H54 (cell line): ENCODE data around the gene C2CD2.
"Not testable (repeated sequence)": the region's sequence is repeated elsewhere in the genome, so short reads cannot be mapped to it uniquely, and the experiment has no call there.

Experiments used
- DNase-seq: peaks from one replicate; pipeline ENCODE4 v3.0.0; 2011; ENCODE audit warnings: low spot score, mixed read lengths; ENCODE audit not compliant: insufficient read length
- FAIRE-seq: peaks from 3 replicates; lab custom pipeline; 2011; peaks lifted over from hg19 to GRCh38; lab: Jason Lieb, UNC
- POLR2A ChIP-seq: IDR thresholded peaks from 2 replicates; pipeline ENCODE4 v1.6.1; 2011; ENCODE audit warnings: low read depth, mild to moderate bottlenecking, low read length

Gene C2CD2

DNA sequence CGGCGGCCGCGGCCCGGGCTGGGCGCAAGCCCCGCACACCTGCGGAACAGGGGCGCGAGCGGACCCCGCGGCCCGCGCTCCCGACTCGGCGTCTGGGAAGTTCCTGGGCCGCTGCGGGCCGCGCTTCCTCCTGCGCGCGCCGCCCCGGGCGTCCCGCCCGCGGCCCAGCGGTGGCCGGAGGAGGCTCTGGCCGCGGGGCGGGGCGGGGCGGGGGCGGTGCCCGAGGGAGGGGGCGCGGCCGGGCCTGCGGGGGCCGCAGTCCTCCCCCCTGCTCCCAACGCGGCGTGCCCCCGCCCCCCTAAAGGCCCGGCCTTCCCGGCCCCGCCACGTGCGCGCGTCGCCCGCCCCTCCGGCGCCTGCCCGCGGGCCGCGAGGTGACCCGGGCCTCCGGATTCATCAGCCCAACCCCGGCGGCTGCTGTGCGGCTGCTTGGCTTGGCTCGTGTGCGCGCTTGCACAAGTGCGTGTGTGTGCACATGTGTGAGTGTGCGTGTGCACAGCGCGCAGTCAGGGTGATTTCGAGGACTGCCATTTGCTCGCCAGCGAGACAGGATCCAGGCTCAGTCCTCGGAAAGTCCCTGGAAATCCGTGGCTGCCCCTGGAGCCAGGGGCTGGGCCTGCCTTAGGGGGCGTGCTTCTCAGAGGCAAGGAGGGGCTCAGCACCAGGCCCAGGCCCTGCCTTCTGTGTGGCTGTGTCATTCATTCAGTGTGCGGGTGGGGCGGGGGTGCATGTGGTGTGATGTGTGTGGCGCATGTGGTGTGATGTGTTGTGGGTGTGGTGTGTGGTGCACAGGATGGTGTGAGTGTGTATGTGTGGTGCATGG, at the start of gene C2CD2:
TSS of gene C2CD2 (minus strand) at position 188 of the 823 bp plus-strand sequence. CDS start 370 bp downstream, outside the sequence.
- FAIRE-seq (no peak), DNase-seq (peak; percentile 92)
- peak; percentile 78 for TF ChIP-seq POLR2A

DNA sequence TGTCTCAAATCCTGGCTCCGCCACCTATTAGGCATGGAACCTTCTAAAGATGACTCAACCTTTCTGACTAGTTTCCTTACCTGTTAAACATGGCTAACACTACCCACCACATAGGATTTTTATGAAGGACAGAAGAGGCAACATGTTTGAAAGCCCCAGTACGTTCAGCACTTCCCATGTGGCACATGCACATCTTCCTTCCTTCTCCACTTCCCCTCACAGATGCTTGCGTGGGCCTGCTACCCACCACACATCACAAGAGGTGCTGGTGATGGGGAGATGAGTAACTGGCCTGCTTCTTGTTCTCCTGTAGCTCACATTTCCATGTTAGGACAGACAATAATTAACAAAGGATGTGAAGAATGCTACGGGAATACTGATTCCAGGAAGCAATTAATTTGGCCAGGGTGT, 49.2 kb upstream of the C2CD2 start:
- no peak for TF ChIP-seq POLR2A
- DNase-seq (no peak), FAIRE-seq (no peak)

DNA sequence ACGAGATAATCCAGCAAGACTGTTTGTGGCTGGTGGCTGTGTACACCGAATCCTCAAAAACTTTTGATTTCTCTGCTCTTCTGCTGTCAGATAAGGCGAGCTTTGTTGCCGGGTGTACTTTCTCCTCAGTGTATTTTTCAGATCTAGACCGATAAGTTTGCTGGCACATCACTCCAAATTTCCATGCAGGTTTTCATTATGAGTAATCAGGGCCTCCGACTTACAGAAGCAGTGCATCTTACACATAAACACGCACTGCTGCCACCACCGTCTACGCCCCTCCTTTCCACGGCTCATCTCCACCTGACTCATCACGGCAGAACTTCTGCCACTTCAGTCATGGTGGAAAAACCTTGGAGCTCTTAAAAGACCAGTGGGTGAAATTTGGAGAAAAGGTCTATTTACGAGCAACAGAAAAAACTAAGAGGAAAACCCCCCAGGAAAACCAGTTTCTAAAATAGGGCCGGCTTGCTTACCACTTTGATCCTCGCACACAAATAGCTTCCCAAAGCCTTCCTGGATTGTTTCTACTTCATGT, 48.7 kb upstream of the C2CD2 start:
- no peak for TF ChIP-seq POLR2A
- peak; percentile 72 for FAIRE-seq
- peak; percentile 69 for DNase-seq

DNA sequence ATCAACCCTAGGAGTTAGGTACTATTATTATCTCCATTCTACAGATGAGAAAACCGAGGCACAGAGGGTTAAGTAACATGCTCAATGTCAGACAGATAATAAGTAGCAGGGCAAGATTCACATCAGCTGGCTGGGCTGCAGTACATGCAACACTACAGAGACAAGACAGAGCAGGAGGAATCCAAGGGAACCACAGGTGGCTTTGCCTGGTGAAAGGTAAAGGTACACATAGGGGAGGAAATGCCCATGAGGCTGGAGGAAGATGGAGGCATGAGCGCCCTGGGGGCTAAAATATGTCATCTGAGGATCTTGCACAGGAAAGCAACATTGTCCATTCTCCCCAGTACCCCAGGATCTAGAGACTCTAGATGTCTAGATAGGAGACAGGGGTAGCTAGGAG, 48.0 kb upstream of the C2CD2 start:
- no peak for FAIRE-seq
- TF ChIP-seq POLR2A, result no peak
- no peak for DNase-seq

DNA sequence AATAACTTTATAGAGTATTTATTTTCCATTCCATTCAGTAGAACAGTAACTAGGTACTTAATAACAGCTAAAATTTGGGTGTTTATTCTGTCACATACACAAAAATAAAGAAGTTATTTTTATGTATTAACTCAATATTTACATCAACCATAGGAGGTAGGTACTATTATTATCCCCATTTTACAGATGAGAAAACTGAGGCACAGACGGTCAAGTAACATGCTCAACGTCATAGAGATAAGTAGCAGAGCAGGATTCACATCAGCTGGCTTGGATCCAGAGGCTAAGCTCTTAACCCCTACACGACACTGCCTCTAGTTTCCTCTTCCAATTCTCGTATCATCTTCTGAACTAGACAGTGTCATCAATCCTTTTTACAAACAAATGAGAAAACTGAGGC, 47.1 kb upstream of the C2CD2 start:
- FAIRE-seq (no peak), DNase-seq (no peak)
- no peak for TF ChIP-seq POLR2A

DNA sequence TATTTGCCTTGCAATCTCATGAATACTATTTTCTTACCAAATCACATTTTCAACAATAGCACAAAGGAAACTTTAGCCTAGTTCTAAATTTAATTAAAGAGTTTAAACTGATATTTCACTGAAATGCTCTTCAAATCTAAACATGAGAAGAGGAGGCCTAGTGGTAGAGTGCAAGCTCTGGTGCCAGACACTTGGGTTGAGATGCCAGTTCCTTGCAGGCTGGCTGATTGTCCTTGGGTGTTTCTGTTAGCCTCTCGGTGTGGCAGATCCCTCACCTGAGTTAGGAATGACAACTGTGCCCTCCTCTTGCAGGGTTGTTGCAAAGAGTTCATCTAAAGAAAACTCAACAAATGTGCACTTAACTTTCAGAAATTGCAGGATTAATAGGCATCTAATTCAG, 43.8 kb upstream of the C2CD2 start:
- DNase-seq, result no peak
- TF ChIP-seq POLR2A, result no peak
- FAIRE-seq, result no peak

DNA sequence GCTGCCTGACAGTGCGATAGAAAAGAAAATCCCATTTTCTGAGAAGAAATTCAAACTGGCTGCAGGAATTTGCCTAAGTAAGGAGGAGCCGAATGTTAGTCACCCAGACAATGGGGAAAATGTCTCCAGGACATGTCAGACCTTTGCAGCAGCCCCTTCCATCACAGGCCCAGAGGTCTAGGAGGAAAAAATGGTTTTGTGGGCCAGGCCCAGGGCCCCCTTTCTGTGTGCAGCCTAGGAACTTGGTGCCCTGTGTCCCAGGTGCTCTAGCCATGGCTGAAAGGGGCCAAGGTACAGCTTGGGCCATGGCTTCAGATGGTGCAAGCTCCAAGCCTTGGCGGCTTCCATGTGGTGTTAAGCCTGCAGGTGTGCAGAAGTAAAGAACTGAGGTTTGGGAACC, 41.8 kb upstream of the C2CD2 start:
- TF ChIP-seq POLR2A, result no peak
- FAIRE-seq, result no peak
- no peak for DNase-seq

DNA sequence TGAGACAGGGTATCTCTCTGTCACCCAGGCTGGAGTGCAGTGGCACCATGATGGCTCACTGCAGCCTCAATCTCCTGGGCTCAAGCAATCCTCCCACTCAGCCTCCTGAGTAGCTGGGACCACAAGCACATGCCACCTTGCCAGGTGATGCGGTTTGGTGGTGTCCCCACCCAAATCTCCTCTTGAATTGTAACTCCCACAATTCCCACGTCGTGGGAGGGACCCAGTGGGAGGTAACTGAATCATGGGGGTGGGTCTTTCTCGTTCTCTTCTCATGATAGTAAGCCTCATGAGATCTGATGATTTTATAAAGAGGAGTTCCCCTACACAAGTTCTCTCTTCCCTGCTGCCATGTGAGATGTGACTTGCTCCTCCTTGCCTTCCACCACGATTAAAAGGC, 40.8 kb upstream of the C2CD2 start:
- DNase-seq, FAIRE-seq: not testable (repeated sequence)

DNA sequence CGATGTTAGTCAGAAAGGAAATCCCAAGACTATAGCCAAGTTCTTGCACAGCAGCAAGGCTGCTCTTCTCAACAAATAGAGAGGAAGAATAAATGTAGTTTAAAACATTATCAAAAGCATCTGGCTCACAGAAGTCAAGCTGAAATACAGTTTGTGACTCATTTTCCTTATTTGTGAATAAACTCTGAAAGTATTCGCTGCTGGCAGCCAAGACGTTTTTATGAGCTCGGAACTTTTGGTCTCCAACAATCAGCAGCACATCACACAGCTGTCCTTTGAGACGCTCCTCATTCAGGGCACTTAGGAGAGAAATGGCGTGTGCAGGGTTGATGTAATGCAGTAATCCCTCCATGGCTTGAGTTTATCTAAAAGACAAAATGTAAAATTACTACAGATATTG, 39.9 kb upstream of the C2CD2 start:
- TF ChIP-seq POLR2A, result no peak
- FAIRE-seq (no peak), DNase-seq (no peak)

DNA sequence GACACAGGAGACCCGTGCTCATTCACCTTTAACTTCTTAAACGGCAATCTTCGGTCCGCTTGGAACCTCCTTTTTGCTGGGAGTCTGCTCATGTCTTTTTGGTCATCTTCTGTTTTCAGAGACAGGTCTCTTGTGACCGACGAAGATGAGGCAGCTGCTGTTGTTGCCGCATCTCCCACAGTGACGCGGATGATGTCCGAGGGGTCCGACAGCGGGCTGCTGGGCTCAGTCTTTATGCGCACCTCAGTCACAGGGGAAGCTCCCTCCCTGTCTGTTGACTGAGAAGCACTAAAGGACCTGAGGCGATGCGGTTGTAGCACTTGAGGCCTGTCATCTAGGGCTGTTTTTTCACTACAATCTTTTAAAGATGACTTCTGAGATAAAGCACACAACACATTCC, 38.8 kb upstream of the C2CD2 start:
- no peak for FAIRE-seq
- no peak for DNase-seq
- TF ChIP-seq POLR2A, result no peak

DNA sequence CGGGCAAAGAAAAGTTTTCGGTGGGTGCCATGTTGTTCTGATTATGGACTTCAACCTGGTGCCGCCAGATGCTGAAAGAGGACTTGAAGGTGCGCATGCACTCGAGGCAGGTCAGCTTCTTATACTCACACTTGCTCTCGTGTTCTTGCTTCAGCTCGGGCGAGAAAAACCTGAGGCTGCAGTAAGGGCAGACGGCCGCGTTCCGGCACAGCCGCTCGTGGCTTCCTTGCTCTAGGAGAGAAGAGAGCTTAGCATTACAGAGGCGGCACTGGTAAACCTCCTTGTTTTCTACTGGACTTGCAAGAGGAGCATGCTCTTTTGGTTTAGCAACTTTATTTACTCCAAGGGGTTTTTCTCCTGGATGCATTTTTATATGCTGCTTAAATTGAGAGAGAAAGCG, 37.8 kb upstream of the C2CD2 start:
- TF ChIP-seq POLR2A, result no peak
- DNase-seq, result no peak
- FAIRE-seq, result no peak

DNA sequence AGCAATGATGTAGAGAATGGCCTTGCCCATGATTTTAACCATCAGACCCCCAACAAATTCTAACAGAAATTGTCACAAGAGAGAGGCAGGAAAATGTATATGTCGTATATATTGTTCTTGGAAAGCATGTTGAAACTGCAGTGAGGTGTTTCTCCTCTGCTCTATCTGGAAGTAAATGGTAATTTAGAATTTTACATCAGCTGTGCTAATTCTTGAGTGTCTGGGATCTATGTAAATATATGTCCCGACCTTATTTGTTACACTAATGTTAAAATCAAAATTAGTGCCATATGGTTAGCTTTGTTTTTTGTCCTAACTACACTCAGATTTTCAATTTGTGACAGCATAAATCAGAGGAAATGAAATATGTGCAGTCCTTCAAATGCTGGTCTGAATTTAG, 35.9 kb upstream of the C2CD2 start:
- no peak for FAIRE-seq
- DNase-seq, result no peak
- TF ChIP-seq POLR2A, result no peak

DNA sequence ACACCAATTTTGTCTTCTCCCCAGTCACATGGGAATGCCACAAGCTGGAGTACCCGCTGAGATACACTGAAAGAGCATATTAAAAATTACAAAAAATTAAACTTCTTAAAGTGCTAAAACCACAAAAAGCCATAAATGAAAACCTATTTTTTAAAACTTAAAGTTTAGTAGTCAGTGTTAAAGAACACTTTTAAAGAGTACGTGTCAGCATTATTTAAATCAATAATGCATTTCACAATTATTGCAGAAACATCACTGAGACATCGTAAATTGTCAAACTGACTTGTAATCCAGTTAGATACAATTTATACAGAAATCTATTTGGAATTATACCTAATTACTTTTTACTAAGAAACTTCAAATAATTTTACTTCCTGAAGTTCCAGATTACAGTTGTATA, 33.5 kb upstream of the C2CD2 start:
- FAIRE-seq, result no peak
- TF ChIP-seq POLR2A, result no peak
- DNase-seq, result no peak

DNA sequence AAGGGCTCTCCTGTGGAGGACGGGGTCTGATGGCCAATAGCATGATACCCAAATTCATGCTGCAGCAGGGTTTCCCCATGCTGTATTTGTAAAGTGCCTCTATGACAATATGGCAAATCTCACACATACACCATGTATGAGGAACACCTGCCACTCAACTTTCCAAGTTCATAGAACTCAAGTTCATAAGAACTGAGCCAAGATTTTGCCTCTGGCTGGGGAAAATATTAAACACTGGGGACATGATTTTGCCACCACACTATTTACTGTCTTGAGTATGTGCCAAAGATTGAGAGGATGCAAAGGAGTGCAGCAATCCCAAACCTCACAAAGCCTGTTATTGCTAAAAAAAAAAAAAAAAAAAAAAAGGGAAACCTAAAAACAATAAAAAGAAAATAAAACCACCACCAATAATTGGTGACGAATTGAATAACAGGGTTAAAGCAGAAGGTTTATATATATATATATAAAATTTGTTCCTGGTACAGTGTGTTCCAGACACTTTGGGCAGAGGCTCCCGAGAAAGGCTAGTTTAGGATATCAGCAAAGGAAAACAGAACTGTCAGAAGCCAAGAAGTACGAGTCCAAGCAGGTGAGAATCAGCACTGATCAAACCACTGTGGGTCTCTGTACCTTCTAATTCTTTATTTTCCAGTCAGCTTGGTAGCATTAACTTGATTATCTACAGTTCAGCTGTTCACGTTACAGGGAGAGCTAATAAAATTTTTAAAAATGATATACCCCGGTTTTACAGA, 32.0 kb upstream of the C2CD2 start:
- DNase-seq (no peak), FAIRE-seq (no peak)
- no peak for TF ChIP-seq POLR2A
